WTC11 (cell line): ENCODE measurements around the gene DIABLO. TPM values are rescaled to one million over a fixed set of nuclear protein-coding genes. Genes with fewer than 3 reads are reported as not detected.

ENCODE experiments used
- ATAC-seq: fragments of 200-7000 bp; cut with Tn5 transposase; 2 replicates; pipeline ENCODE4 v1.10.0; 2021; ENCODE audit warnings: mild to moderate bottlenecking, moderate library complexity
- CTCF ChIA-PET: fragments of 300-600 bp; sonication (Branson Sonifier 250); formaldehyde crosslinking; loops from one replicate; lab custom pipeline; 2021; ENCODE audit warnings: antibody characterized with exemption; lab: Charles Lee
- POLR2A ChIA-PET: fragments of 350-600 bp; sonication (Branson Sonifier 250); formaldehyde crosslinking; loops from one replicate; lab custom pipeline; 2021; ENCODE audit warnings: antibody characterized with exemption; lab: Charles Lee
- DNase-seq: peaks from one replicate; pipeline ENCODE4 v3.0.0; 2021; ENCODE audit warnings: low spot score
- H3K27ac Mint-ChIP-seq: 2 replicates; pipeline ENCODE4 v1.8.0; 2021; ENCODE audit warnings: mixed read lengths
- H3K27me3 Mint-ChIP-seq: 2 replicates; pipeline ENCODE4 v1.8.0; 2021; ENCODE audit warnings: low read depth, mild to moderate bottlenecking, moderate library complexity, mixed read lengths
- H3K36me3 Mint-ChIP-seq: 2 replicates; pipeline ENCODE4 v1.8.0; 2021; ENCODE audit warnings: mixed read lengths
- H3K4me1 Mint-ChIP-seq: 2 replicates; pipeline ENCODE4 v1.8.0; 2022; ENCODE audit warnings: mixed read lengths
- H3K4me3 Mint-ChIP-seq: 2 replicates; pipeline ENCODE4 v1.8.0; 2021; ENCODE audit warnings: mild to moderate bottlenecking, moderate library complexity, mixed read lengths
- H3K9me3 Mint-ChIP-seq: 2 replicates; pipeline ENCODE4 v1.8.0; 2021; ENCODE audit warnings: mixed read lengths
- CREB1 ChIP-seq: sonication (generic); formaldehyde crosslinking; IDR thresholded peaks from 2 replicates; pipeline ENCODE4 v1.8.0; 2023; ENCODE audit warnings: mild to moderate bottlenecking, missing genetic modification reagents
- CTCF ChIP-seq: fragments of 200-600 bp; IDR thresholded peaks from 2 replicates; pipeline ENCODE4 v1.8.0; 2022; ENCODE audit warnings: antibody characterized with exemption
- ERG ChIP-seq: fragments of 250-450 bp; sonication (Bioruptor Pico); IDR thresholded peaks from 2 replicates; pipeline ENCODE4 v1.8.0; 2021; ENCODE audit warnings: mild to moderate bottlenecking
- ESRRA ChIP-seq: sonication (generic); formaldehyde crosslinking; IDR thresholded peaks from 2 replicates; pipeline ENCODE4 v1.8.1; 2022; ENCODE audit warnings: mild to moderate bottlenecking, missing genetic modification reagents, borderline replicate concordance
- FOXJ3 ChIP-seq: sonication (generic); formaldehyde crosslinking; IDR thresholded peaks from 2 replicates; pipeline ENCODE4 v1.9.0; 2021; ENCODE audit warnings: missing genetic modification reagents, mild to moderate bottlenecking, borderline replicate concordance
- FOXK1 ChIP-seq: sonication (generic); formaldehyde crosslinking; IDR thresholded peaks from 2 replicates; pipeline ENCODE4 v1.8.0; 2022; ENCODE audit warnings: mild to moderate bottlenecking, moderate library complexity, missing genetic modification reagents
- FOXP4 ChIP-seq: sonication (generic); formaldehyde crosslinking; IDR thresholded peaks from 2 replicates; pipeline ENCODE4 v1.8.0; 2022; ENCODE audit warnings: mild to moderate bottlenecking, missing genetic modification reagents
- HMGA2 ChIP-seq: fragments of 250-450 bp; sonication (Bioruptor Pico); IDR thresholded peaks from 2 replicates; pipeline ENCODE4 v1.4.0; 2021; ENCODE audit warnings: mild to moderate bottlenecking, moderate library complexity
- IRF2 ChIP-seq: sonication (generic); formaldehyde crosslinking; IDR thresholded peaks from 2 replicates; pipeline ENCODE4 v1.8.0; 2022; ENCODE audit warnings: low read depth, missing genetic modification reagents, borderline replicate concordance
- JUN ChIP-seq: sonication (generic); formaldehyde crosslinking; IDR thresholded peaks from 2 replicates; pipeline ENCODE4 v1.8.0; 2023; ENCODE audit warnings: mild to moderate bottlenecking, missing genetic modification reagents
- NR1H2 ChIP-seq: sonication (generic); formaldehyde crosslinking; IDR thresholded peaks from 2 replicates; pipeline ENCODE4 v1.9.0; 2021; ENCODE audit warnings: mild to moderate bottlenecking, moderate library complexity, missing genetic modification reagents
- PRRX2 ChIP-seq: fragments of 250-450 bp; sonication (Bioruptor Pico); IDR thresholded peaks from 2 replicates; pipeline ENCODE4 v1.8.0; 2021; ENCODE audit warnings: mild to moderate bottlenecking
- TEAD4 ChIP-seq: sonication (generic); formaldehyde crosslinking; IDR thresholded peaks from 2 replicates; pipeline ENCODE4 v1.8.0; 2022; ENCODE audit warnings: mild to moderate bottlenecking, missing genetic modification reagents
- ZBTB21 ChIP-seq: sonication (generic); formaldehyde crosslinking; IDR thresholded peaks from 2 replicates; pipeline ENCODE4 v1.8.1; 2023; ENCODE audit warnings: mild to moderate bottlenecking, missing genetic modification reagents, borderline replicate concordance
- ZMAT4 ChIP-seq: fragments of 250-450 bp; sonication (Bioruptor Pico); IDR thresholded peaks from 2 replicates; pipeline ENCODE4 v1.9.0; 2021; ENCODE audit warnings: mild to moderate bottlenecking
- ZNF121 ChIP-seq: sonication (generic); formaldehyde crosslinking; IDR thresholded peaks from 2 replicates; pipeline ENCODE4 v1.8.0; 2023; ENCODE audit warnings: missing genetic modification reagents
- ZNF396 ChIP-seq: fragments of 250-450 bp; sonication (Bioruptor Pico); IDR thresholded peaks from 2 replicates; pipeline ENCODE4 v1.8.0; 2021; ENCODE audit warnings: mild to moderate bottlenecking, moderate library complexity, borderline replicate concordance
- ZNF423 ChIP-seq: fragments of 250-450 bp; sonication (Bioruptor Pico); IDR thresholded peaks from 2 replicates; pipeline ENCODE4 v2.1.2; 2022; ENCODE audit warnings: mild to moderate bottlenecking, moderate library complexity
- ZNF425 ChIP-seq: fragments of 250-450 bp; sonication (Bioruptor Pico); conservative IDR thresholded peaks from 2 replicates; pipeline ENCODE4 v1.9.0; 2021; ENCODE audit warnings: mild to moderate bottlenecking
- ZNF671 ChIP-seq: fragments of 250-450 bp; sonication (Bioruptor Pico); IDR thresholded peaks from 2 replicates; pipeline ENCODE4 v1.8.0; 2021; ENCODE audit warnings: mild to moderate bottlenecking
- total RNA-seq: library from RNA; stranded (reverse); gene quantifications from 3 replicates; pipeline ENCODE4 v1.2.3, GENCODE V29; 2021

Gene DIABLO
- total RNA-seq, 1 experiment from 2014 or later, result 61.7 TPM

- H3K27me3 Mint-ChIP-seq, result no peaks in the 10 kb centered on the region
Observed at GRCh38 chr12:122192441-122192840, 33.4 kb downstream of the DIABLO start.

GRCh38 chr12:122190842-122191668 is 34.8 kb downstream of the DIABLO start:
- peaks cover 14% of the 10 kb centered on the region for H3K9me3 Mint-ChIP-seq
- H3K36me3 Mint-ChIP-seq, result peaks cover 4% of the 10 kb centered on the region; the same call in 1 of the 2 replicates
- no peak overlapping the region for H3K4me3 Mint-ChIP-seq
- CTCF ChIA-PET, result interaction anchor here (0.6 to 5.4 kb wide), 24 partner anchors 8 to 379 kb away, joined by 3 to 32 read pairs (median 5); partner anchors contain the start of genes B3GNT4, DIABLO, LRRC43 and MLXIP
- no peak for TF ChIP-seq HMGA2 (CRISPR knock-in tag)
- no peak for TF ChIP-seq FOXP4 (CRISPR knock-in tag)
- TF ChIP-seq CTCF, result peak; percentile 69
- no peak for TF ChIP-seq FOXJ3 (CRISPR knock-in tag)
- no peak for TF ChIP-seq ESRRA
- TF ChIP-seq ZNF121 (CRISPR knock-in tag), result 0 out of 2 replicates have a peak, but pooled peaks have one; percentile 8
- no peak for TF ChIP-seq ZNF396 (CRISPR knock-in tag)
- TF ChIP-seq ZBTB21 (CRISPR knock-in tag), result no peak
- TF ChIP-seq PRRX2 (CRISPR knock-in tag), result no peak
- ATAC-seq, result peak; percentile 88
- H3K27ac Mint-ChIP-seq, result no peak overlapping the region
- 0 out of 2 replicates have a peak, but pooled peaks cover 3% of the 10 kb centered on the region for H3K4me1 Mint-ChIP-seq
- peak; percentile 86 for DNase-seq
- POLR2A ChIA-PET, result interaction anchor here (0.6 to 0.8 kb wide), 2 partner anchors 15 to 21 kb away, joined by 3 to 4 read pairs; no protein-coding TSS in a partner anchor
- no peaks in the 10 kb centered on the region for H3K27me3 Mint-ChIP-seq

More at GRCh38 chr12:122192441-122192840, 33.4 kb downstream of the DIABLO start:
- Mint-ChIP-seq H3K4me1 (peaks cover 7% of the 10 kb centered on the region; the same call in 1 of the 2 replicates), H3K9me3 (peaks cover 15% of the 10 kb centered on the region), H3K4me3 (no peak overlapping the region), H3K36me3 (peaks cover 4% of the 10 kb centered on the region; the same call in 1 of the 2 replicates)
- ChIA-PET POLR2A (interaction anchor here (0.6 kb wide), 1 partner anchor 276 kb away, joined by 3 read pairs; no protein-coding TSS in a partner anchor), CTCF (interaction anchor here (0.5 to 1.2 kb wide), 5 partner anchors 13 to 886 kb away, joined by 3 to 4 read pairs (median 3); no protein-coding TSS in a partner anchor)
- no peak for DNase-seq
- ATAC-seq, result no peak
- TF ChIP-seq ERG (CRISPR knock-in tag) (no peak), JUN (CRISPR knock-in tag) (no peak), ZNF425 (CRISPR knock-in tag) (no peak), ZMAT4 (CRISPR knock-in tag) (no peak), IRF2 (no peak), ZNF671 (CRISPR knock-in tag) (no peak), ZNF423 (CRISPR knock-in tag) (no peak), TEAD4 (CRISPR knock-in tag) (no peak), NR1H2 (CRISPR knock-in tag) (no peak), CREB1 (CRISPR knock-in tag) (no peak), FOXK1 (no peak)
- TF ChIP-seq, all 79 proteins: peak for 0
- H3K27ac Mint-ChIP-seq, result peak overlapping the region; percentile 4; the same call in 1 of the 2 replicates
